ENCODE measurements around the gene KCNJ12.

The KCNJ12 gene

GRCh38 chr17:21374441-21375161 is 1.6 kb upstream of the KCNJ12 start:
- H3K9ac ChIP-seq (ENCODE audit: insufficient read length) = no peak overlapping the region
- no peaks in the 10 kb centered on the region for H3K36me3 ChIP-seq (ENCODE audit: insufficient read depth, low read length)
- no peak overlapping the region for H3K27ac ChIP-seq
- DNase-seq (ENCODE audit: low read depth, low spot score) = no peak
- no peaks in the 10 kb centered on the region for H3K9me3 ChIP-seq (ENCODE audit: low read depth, low read length)
- H3K4me3 ChIP-seq = no peak overlapping the region
- no peak for TF ChIP-seq POLR2AphosphoS5 (IDR thresholded peaks at IDR 0.05; ENCODE audit: borderline replicate concordance, low read depth, low read length)
- TF ChIP-seq FOXP2 (optimal IDR thresholded peaks at IDR 0.05; ENCODE audit: control extremely low read depth, extremely low read length, insufficient read depth) = no peak
- no peak for TF ChIP-seq EZH2 (IDR thresholded peaks at IDR 0.05)

- TF ChIP-seq FOXP2 (optimal IDR thresholded peaks at IDR 0.05; ENCODE audit: control extremely low read depth, extremely low read length, insufficient read depth) (no peak), POLR2AphosphoS5 (IDR thresholded peaks at IDR 0.05; ENCODE audit: borderline replicate concordance, low read depth, low read length) (no peak), EZH2 (IDR thresholded peaks at IDR 0.05) (no peak)
- DNase-seq (ENCODE audit: low read depth, low spot score) = no peak
- H3K9ac ChIP-seq (ENCODE audit: insufficient read length) = no peak overlapping the region
- no peaks in the 10 kb centered on the region for H3K36me3 ChIP-seq (ENCODE audit: insufficient read depth, low read length)
- H3K4me3 ChIP-seq = no peak overlapping the region
- H3K9me3 ChIP-seq (ENCODE audit: low read depth, low read length) = no peaks in the 10 kb centered on the region
- no peak overlapping the region for H3K27ac ChIP-seq
Observed at GRCh38 chr17:21375162-21375560, 996 bp upstream of the KCNJ12 start.

GRCh38 chr17:21375757-21376080 is 438 bp upstream of the KCNJ12 start:
- no peak for TF ChIP-seq FOXP2 (optimal IDR thresholded peaks at IDR 0.05; ENCODE audit: control extremely low read depth, extremely low read length, insufficient read depth)
- TF ChIP-seq POLR2AphosphoS5 (IDR thresholded peaks at IDR 0.05; ENCODE audit: borderline replicate concordance, low read depth, low read length) = no peak
- TF ChIP-seq EZH2 (IDR thresholded peaks at IDR 0.05) = no peak
- Histone ChIP-seq H3K4me3 (no peak overlapping the region), H3K36me3 (ENCODE audit: insufficient read depth, low read length) (no peaks in the 10 kb centered on the region), H3K27ac (no peak overlapping the region), H3K9ac (ENCODE audit: insufficient read length) (no peak overlapping the region), H3K9me3 (ENCODE audit: low read depth, low read length) (no peaks in the 10 kb centered on the region)
- DNase-seq (ENCODE audit: low read depth, low spot score) = no peak

- Histone ChIP-seq H3K9ac (ENCODE audit: insufficient read length) (peak overlapping the region; percentile 37), H3K9me3 (ENCODE audit: low read depth, low read length) (no peaks in the 10 kb centered on the region), H3K4me3 (peak overlapping the region; percentile 77), H3K36me3 (ENCODE audit: insufficient read depth, low read length) (no peaks in the 10 kb centered on the region), H3K27ac (no peak overlapping the region)
- no peak for DNase-seq (ENCODE audit: low read depth, low spot score)
- TF ChIP-seq FOXP2 (optimal IDR thresholded peaks at IDR 0.05; ENCODE audit: control extremely low read depth, extremely low read length, insufficient read depth) = no peak
- no peak for TF ChIP-seq EZH2 (IDR thresholded peaks at IDR 0.05)
- TF ChIP-seq POLR2AphosphoS5 (IDR thresholded peaks at IDR 0.05; ENCODE audit: borderline replicate concordance, low read depth, low read length) = no peak
Observed at GRCh38 chr17:21376759-21377690, 868 bp downstream of the KCNJ12 start.

GRCh38 chr17:21377705-21378396 is 1.7 kb downstream of the KCNJ12 start:
- Histone ChIP-seq H3K9me3 (ENCODE audit: low read depth, low read length) (no peaks in the 10 kb centered on the region), H3K4me3 (peak overlapping the region; percentile 77), H3K9ac (ENCODE audit: insufficient read length) (no peak overlapping the region), H3K36me3 (ENCODE audit: insufficient read depth, low read length) (no peaks in the 10 kb centered on the region), H3K27ac (no peak overlapping the region)
- no peak for TF ChIP-seq POLR2AphosphoS5 (IDR thresholded peaks at IDR 0.05; ENCODE audit: borderline replicate concordance, low read depth, low read length)
- TF ChIP-seq EZH2 (IDR thresholded peaks at IDR 0.05) = no peak
- TF ChIP-seq FOXP2 (optimal IDR thresholded peaks at IDR 0.05; ENCODE audit: control extremely low read depth, extremely low read length, insufficient read depth) = no peak
- no peak for DNase-seq (ENCODE audit: low read depth, low spot score)

GRCh38 chr17:21378553-21378952 is 2.4 kb downstream of the KCNJ12 start:
- Histone ChIP-seq H3K27ac (no peak overlapping the region), H3K36me3 (ENCODE audit: insufficient read depth, low read length) (no peaks in the 10 kb centered on the region), H3K9ac (ENCODE audit: insufficient read length) (no peak overlapping the region), H3K4me3 (no peak overlapping the region), H3K9me3 (ENCODE audit: low read depth, low read length) (no peaks in the 10 kb centered on the region)
- no peak for DNase-seq (ENCODE audit: low read depth, low spot score)
- TF ChIP-seq FOXP2 (optimal IDR thresholded peaks at IDR 0.05; ENCODE audit: control extremely low read depth, extremely low read length, insufficient read depth) = no peak
- no peak for TF ChIP-seq EZH2 (IDR thresholded peaks at IDR 0.05)
- no peak for TF ChIP-seq POLR2AphosphoS5 (IDR thresholded peaks at IDR 0.05; ENCODE audit: borderline replicate concordance, low read depth, low read length)

- TF ChIP-seq POLR2AphosphoS5 (IDR thresholded peaks at IDR 0.05; ENCODE audit: borderline replicate concordance, low read depth, low read length) = no peak
- TF ChIP-seq EZH2 (IDR thresholded peaks at IDR 0.05) = no peak
- TF ChIP-seq FOXP2 (optimal IDR thresholded peaks at IDR 0.05; ENCODE audit: control extremely low read depth, extremely low read length, insufficient read depth) = no peak
- Histone ChIP-seq H3K27ac (no peak overlapping the region), H3K9me3 (ENCODE audit: low read depth, low read length) (no peaks in the 10 kb centered on the region), H3K4me3 (no peak overlapping the region), H3K9ac (ENCODE audit: insufficient read length) (no peak overlapping the region), H3K36me3 (ENCODE audit: insufficient read depth, low read length) (no peaks in the 10 kb centered on the region)
- no peak for DNase-seq (ENCODE audit: low read depth, low spot score)
Observed at GRCh38 chr17:21379080-21379711, 3.0 kb downstream of the KCNJ12 start.
